K562 (cell line): Measurements from ENCODE around the gene PGP. TPM values are rescaled to one million over a fixed set of nuclear protein-coding genes. Genes with fewer than 3 reads are reported as not detected.
A peak's percentile ranks its signal among the peaks of the same experiment; 100 is the strongest.

Source experiments
- CEBPZ ChIP-seq: fragments of 150-350 bp; IDR thresholded peaks from 2 replicates; pipeline ENCODE4 v1.6.1; 2014; ENCODE audit warnings: low read depth, mild to moderate bottlenecking, low read length, borderline replicate concordance
- CXXC5 ChIP-seq: fragments of 250-450 bp; sonication (Bioruptor Pico); IDR thresholded peaks from 2 replicates; pipeline ENCODE4 v1.8.0; 2022; ENCODE audit warnings: inconsistent platforms, mild to moderate bottlenecking, moderate library complexity
- EP300 ChIP-seq: IDR thresholded peaks from 2 replicates; pipeline ENCODE4 v1.6.1; 2012; ENCODE audit warnings: low read length, improper control_type of control experiment
- JUN ChIP-seq, 2 experiments: sonication (generic) in 1 of 2; formaldehyde crosslinking in 1 of 2; IDR thresholded peaks; 2 replicates each; pipeline versions ENCODE4 v1.6.1 to v1.8.0; 2012 to 2022; ENCODE audit warnings: borderline replicate concordance in 2 of 2, mild to moderate bottlenecking in 2 of 2, improper control_type of control experiment in 1 of 2, low read depth in 1 of 2, low read length in 1 of 2, missing genetic modification reagents in 1 of 2
- LCOR ChIP-seq: sonication (generic); formaldehyde crosslinking; IDR thresholded peaks from 2 replicates; pipeline ENCODE4 v1.8.0; 2022; ENCODE audit warnings: mild to moderate bottlenecking, missing genetic modification reagents
- MEIS2 ChIP-seq: fragments of 450-650 bp; IDR thresholded peaks from 2 replicates; pipeline ENCODE4 v1.6.1; 2014; ENCODE audit warnings: mild to moderate bottlenecking; ENCODE audit not compliant: partially characterized antibody
- PHB ChIP-seq: fragments of 250-450 bp; sonication (Bioruptor Pico); IDR thresholded peaks from 2 replicates; pipeline ENCODE4 v1.5.0; 2021
- UBTF ChIP-seq, 2 experiments: IDR thresholded peaks; 2 replicates each; pipeline ENCODE4 v1.6.1; 2012; ENCODE audit warnings: improper control_type of control experiment in 2 of 2, low read depth in 2 of 2, low read length in 2 of 2, borderline replicate concordance in 1 of 2
- XRCC3 ChIP-seq: fragments of 450-650 bp; IDR thresholded peaks from 2 replicates; pipeline ENCODE4 v1.6.1; 2017; ENCODE audit warnings: mild to moderate bottlenecking, moderate library complexity
- ZHX1 ChIP-seq: fragments of 150-350 bp; conservative IDR thresholded peaks from 2 replicates; pipeline ENCODE4 v1.6.1; 2014; ENCODE audit warnings: low read length
- polyA plus RNA-seq, 8 experiments: library from polyadenylated mRNA; depleted of rRNA in 4 of 8; stranded (reverse) in 5 of 8; unstranded in 3 of 8; fragments of >200 nt; fragmentation: Nextera tagmentation in 2 of 8; fragmentation: Illumina TruSeq in 1 of 8; extraction: Ambion mirVana in 2 of 8; extraction: Trizol in 1 of 8; gene quantifications; 2 replicates each; pipeline versions ENCODE4 v1.2.1 to v1.2.3, GENCODE V29; 2011 to 2014; ENCODE audit warnings: inconsistent platforms in 1 of 8, missing spikeins in 1 of 8
- total RNA-seq, 7 experiments: library from RNA; depleted of rRNA in 6 of 7; stranded (reverse); fragments of >200 nt in 6 of 7; fragmentation: Illumina TruSeq in 2 of 7; extraction: Trizol in 2 of 7; gene quantifications; 2 replicates each; pipeline versions ENCODE4 v1.2.1 to v1.2.3, GENCODE V29; 2011 to 2021; ENCODE audit warnings: low replicate concordance in 1 of 7
- TF ChIP-seq, protein P1 (sequence below): fragments of 250-450 bp; sonication (Bioruptor Pico); IDR thresholded peaks from 2 replicates; pipeline ENCODE4 v1.4.0; 2020; ENCODE audit warnings: borderline replicate concordance
- TF ChIP-seq, protein P2 (sequence below): sonication (generic); formaldehyde crosslinking; IDR thresholded peaks from 2 replicates; pipeline ENCODE4 v1.8.0; 2022; ENCODE audit warnings: mild to moderate bottlenecking, missing genetic modification reagents

The PGP gene
- total and polyA plus RNA-seq, 9 of the 15 experiments (the other 6 are each of a cell fraction or from before 2014, with no cell fraction given): 1.1 to 57.6 (median 19.6) TPM

- no peak for TF ChIP-seq CEBPZ
- peak; percentile 63 to 80 for TF ChIP-seq UBTF (IDR thresholded peaks at IDR 0.05; ENCODE audit: borderline replicate concordance in 1 of 2, low read depth in 2 of 2, low read length in 2 of 2)
- TF ChIP-seq PHB (CRISPR knock-in tag): 0 out of 2 replicates have a peak, but pooled peaks have one; percentile 87
- TF ChIP-seq XRCC3: no peak
- TF ChIP-seq, protein P1, sequence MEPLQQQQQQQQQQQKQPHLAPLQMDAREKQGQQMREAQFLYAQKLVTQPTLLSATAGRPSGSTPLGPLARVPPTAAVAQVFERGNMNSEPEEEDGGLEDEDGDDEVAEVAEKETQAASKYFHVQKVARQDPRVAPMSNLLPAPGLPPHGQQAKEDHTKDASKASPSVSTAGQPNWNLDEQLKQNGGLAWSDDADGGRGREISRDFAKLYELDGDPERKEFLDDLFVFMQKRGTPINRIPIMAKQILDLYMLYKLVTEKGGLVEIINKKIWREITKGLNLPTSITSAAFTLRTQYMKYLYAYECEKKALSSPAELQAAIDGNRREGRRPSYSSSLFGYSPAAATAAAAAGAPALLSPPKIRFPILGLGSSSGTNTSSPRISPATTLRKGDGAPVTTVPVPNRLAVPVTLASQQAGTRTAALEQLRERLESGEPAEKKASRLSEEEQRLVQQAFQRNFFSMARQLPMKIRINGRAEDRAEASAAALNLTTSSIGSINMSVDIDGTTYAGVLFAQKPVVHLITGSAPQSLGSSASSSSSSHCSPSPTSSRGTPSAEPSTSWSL: no peak
- peak; percentile 89 for TF ChIP-seq CXXC5 (CRISPR knock-in tag)
- 0 out of 2 replicates have a peak, but pooled peaks have one; percentile 66 for TF ChIP-seq ZHX1
- 0 out of 2 replicates have a peak, but pooled peaks have one; percentile 47 for TF ChIP-seq JUN (IDR thresholded peaks at IDR 0.05; ENCODE audit: borderline replicate concordance, low read depth, low read length)
- no peak for TF ChIP-seq JUN (CRISPR knock-in tag; IDR thresholded peaks at IDR 0.05; ENCODE audit: borderline replicate concordance)
- TF ChIP-seq, protein P2, sequence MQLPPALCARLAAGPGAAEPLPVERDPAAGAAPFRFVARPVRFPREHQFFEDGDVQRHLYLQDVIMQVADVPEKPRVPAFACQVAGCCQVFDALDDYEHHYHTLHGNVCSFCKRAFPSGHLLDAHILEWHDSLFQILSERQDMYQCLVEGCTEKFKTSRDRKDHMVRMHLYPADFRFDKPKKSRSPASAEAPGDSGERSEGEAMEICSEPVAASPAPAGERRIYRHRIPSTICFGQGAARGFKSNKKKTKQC: 0 out of 2 replicates have a peak, but pooled peaks have one; percentile 51
- TF ChIP-seq LCOR (CRISPR knock-in tag): 0 out of 2 replicates have a peak, but pooled peaks have one; percentile 56
- TF ChIP-seq MEIS2: peak; percentile 95
- 0 out of 2 replicates have a peak, but pooled peaks have one; percentile 6 for TF ChIP-seq EP300
These were observed 8.7 kb upstream of the PGP start, which contains the start of gene E4F1 (continued) for GRCh38 chr16:2223221-2223941.
